ENCODE results near the gene LHX3. TPM values are rescaled to one million over a fixed set of nuclear protein-coding genes. Genes with fewer than 3 reads are reported as not detected.

Gene LHX3
- total RNA-seq, 2 experiments from 2014 or later: 0.08 TPM; not detected in 1

DNA sequence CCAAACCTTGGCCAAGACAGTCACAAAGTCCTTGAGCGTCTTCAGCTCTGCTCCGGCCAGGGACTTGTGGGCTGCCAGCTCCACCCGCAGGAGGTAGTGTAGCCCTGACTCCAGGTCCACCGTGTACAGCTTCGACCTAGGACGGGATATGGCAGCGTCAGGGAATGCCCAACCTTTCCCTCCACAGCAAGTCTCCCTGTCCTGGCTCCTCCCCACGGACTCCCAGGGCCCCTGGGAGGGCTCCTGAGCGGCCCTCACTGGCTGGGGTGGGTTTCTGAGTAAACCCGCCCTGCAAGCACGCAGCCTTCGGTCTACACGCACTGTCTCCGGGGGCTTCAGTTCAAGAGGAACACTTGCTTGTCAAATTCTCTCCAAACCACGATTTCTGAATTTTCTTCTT lies 13.7 kb upstream of the LHX3 start:
- no peaks in the 10 kb centered on the region for H3K27me3 Mint-ChIP-seq
- CTCF ChIA-PET: no interaction called here

GRCh38 chr9:136218271-136218670 lies 13.3 kb upstream of the LHX3 start:
- Mint-ChIP-seq H3K4me3 (no peak overlapping the region), H3K27me3 (no peaks in the 10 kb centered on the region), H3K4me1 (peaks cover 21% of the 10 kb centered on the region), H3K9me3 (no peaks in the 10 kb centered on the region), H3K27ac (no peak overlapping the region), H3K36me3 (ENCODE audit: low read depth) (peaks cover 45% of the 10 kb centered on the region)
- ChIA-PET POLR2A (no interaction called here), CTCF (no interaction called here)
- no peak for DNase-seq

More for the DNA sequence above, 13.7 kb upstream of the LHX3 start:
- Mint-ChIP-seq H3K4me3 (no peak overlapping the region), H3K36me3 (ENCODE audit: low read depth) (peaks cover 47% of the 10 kb centered on the region), H3K9me3 (no peaks in the 10 kb centered on the region), H3K4me1 (peaks cover 23% of the 10 kb centered on the region), H3K27ac (no peak overlapping the region)
- POLR2A ChIA-PET: no interaction called here
- DNase-seq: no peak

DNA sequence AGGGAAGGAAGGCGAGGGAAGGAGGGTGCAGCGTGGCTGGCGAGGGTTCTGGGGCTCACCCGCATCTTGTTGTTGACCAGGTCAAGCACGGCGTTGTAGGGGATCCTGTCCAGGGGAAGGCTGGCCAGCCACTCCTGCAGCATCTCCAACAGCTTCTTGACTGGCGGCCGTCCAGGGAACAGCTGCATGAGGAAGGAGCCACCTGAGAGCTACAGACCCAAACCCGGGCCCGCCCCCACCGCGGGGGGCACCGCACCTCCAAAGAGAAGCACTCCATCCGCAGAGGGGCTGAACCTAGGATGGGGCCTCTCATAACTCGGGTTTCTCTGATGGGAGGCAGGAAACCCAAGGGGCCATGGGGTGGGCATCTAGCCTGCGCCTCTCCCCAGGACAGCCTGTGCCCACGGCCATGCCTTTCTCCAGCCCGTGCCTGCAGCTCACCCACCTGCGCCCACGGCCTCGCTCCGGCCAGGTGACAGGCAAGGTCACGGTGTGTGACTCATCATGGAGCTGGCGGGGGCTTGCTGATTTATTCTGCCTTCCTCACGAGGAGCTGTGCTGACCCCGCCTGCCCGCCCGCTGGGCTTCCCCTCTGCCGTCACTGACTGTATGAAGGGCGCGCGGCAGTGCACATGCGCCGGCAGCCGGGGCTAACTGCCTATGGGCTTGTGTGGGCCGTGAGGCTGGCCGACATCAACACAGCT lies 11.8 kb upstream of the LHX3 start:
- Mint-ChIP-seq H3K27ac (no peak overlapping the region), H3K27me3 (no peaks in the 10 kb centered on the region), H3K36me3 (ENCODE audit: low read depth) (peaks cover 48% of the 10 kb centered on the region), H3K4me1 (peaks cover 17% of the 10 kb centered on the region), H3K4me3 (no peak overlapping the region), H3K9me3 (no peaks in the 10 kb centered on the region)
- DNase-seq: no peak
- POLR2A ChIA-PET: no interaction called here
- CTCF ChIA-PET: interaction anchor here (1.4 kb wide), 1 partner anchor 8 kb away, joined by 4 read pairs; no protein-coding TSS in a partner anchor

- ChIA-PET CTCF (no interaction called here), POLR2A (no interaction called here)
- no peak overlapping the region for H3K4me3 Mint-ChIP-seq
- H3K9me3 Mint-ChIP-seq: no peaks in the 10 kb centered on the region
- H3K27ac Mint-ChIP-seq: no peak overlapping the region
- no peaks in the 10 kb centered on the region for H3K27me3 Mint-ChIP-seq
- no peak for DNase-seq
- H3K4me1 Mint-ChIP-seq: no peaks in the 10 kb centered on the region
- peaks cover 35% of the 10 kb centered on the region for H3K36me3 Mint-ChIP-seq (ENCODE audit: low read depth)
Observed at GRCh38 chr9:136213733-136214132, 8.8 kb upstream of the LHX3 start.

DNA sequence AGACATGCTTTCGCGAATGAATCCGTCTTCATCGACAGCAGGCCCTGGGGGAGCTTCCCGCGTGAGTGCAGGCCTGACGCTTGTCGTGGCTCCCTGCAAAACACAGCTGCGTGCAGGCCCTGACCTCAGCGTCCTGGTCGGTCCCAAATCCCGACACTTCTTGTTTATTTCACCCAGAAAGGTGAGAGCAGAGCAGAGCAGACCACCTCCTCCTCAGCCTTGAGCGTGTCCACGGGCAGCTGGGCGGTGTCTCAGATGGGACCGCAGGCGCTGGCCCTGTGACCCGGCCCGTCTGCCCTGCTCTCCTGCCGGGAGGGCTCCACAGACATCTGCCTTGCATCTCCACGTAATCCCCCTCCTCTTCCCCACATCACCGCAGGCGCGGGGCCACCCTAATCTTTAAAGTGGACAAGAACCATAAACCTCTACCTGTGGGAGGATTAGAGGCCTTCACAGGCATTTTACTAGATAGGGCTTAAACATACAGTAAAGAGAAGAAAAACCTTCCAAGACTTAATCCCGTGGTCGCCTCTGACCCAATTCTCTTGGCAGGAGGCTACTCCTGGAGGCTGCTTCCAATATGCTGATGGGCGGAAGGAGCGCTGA lies 7.5 kb upstream of the LHX3 start:
- ChIA-PET CTCF (no interaction called here), POLR2A (no interaction called here)
- Mint-ChIP-seq H3K4me3 (no peak overlapping the region), H3K9me3 (no peaks in the 10 kb centered on the region), H3K4me1 (no peaks in the 10 kb centered on the region), H3K36me3 (ENCODE audit: low read depth) (peaks cover 35% of the 10 kb centered on the region), H3K27me3 (no peaks in the 10 kb centered on the region), H3K27ac (no peak overlapping the region)
- no peak for DNase-seq

- Mint-ChIP-seq H3K9me3 (no peaks in the 10 kb centered on the region), H3K4me3 (no peak overlapping the region), H3K36me3 (ENCODE audit: low read depth) (peaks cover 37% of the 10 kb centered on the region), H3K27me3 (no peaks in the 10 kb centered on the region), H3K27ac (no peak overlapping the region), H3K4me1 (no peaks in the 10 kb centered on the region)
- POLR2A ChIA-PET: no interaction called here
- CTCF ChIA-PET: no interaction called here
- no peak for DNase-seq
Observed at GRCh38 chr9:136211441-136212344, 6.8 kb upstream of the LHX3 start.

GRCh38 chr9:136211006-136211405 lies 6.1 kb upstream of the LHX3 start:
- Mint-ChIP-seq H3K4me3 (no peak overlapping the region), H3K27me3 (peaks cover 1% of the 10 kb centered on the region), H3K9me3 (no peaks in the 10 kb centered on the region), H3K4me1 (no peaks in the 10 kb centered on the region), H3K36me3 (ENCODE audit: low read depth) (peaks cover 36% of the 10 kb centered on the region), H3K27ac (no peak overlapping the region)
- DNase-seq: no peak
- CTCF ChIA-PET: no interaction called here
- POLR2A ChIA-PET: no interaction called here

- no peaks in the 10 kb centered on the region for H3K9me3 Mint-ChIP-seq
- H3K4me1 Mint-ChIP-seq: no peaks in the 10 kb centered on the region
- CTCF ChIA-PET: no interaction called here
- POLR2A ChIA-PET: no interaction called here
- no peak overlapping the region for H3K27ac Mint-ChIP-seq
- H3K4me3 Mint-ChIP-seq: no peak overlapping the region
- peaks cover 2% of the 10 kb centered on the region for H3K27me3 Mint-ChIP-seq
- no peak for DNase-seq
- H3K36me3 Mint-ChIP-seq (ENCODE audit: low read depth): peaks cover 29% of the 10 kb centered on the region
Observed at GRCh38 chr9:136210276-136210675, 5.3 kb upstream of the LHX3 start.

DNA sequence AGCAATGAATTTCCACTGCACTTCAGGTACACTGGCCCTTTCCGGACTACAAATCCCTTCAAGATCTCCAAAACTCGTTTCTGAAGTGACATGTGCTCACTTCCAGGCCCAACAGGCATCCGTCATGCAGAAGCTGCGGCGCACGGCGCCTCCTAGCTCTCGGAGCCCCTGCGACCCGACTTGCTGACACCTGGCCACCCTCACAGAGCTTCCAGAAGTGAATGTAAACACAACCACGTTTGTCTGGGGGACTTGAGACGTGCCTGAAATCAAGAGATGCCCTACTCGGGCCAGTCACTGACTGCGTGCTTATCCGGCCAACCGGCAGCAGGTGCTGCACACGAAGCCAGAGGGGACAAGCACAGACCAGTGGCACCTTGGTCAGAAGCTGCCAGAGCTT lies 4.9 kb upstream of the LHX3 start:
- POLR2A ChIA-PET: no interaction called here
- H3K36me3 Mint-ChIP-seq (ENCODE audit: low read depth): peaks cover 24% of the 10 kb centered on the region

GRCh38 chr9:136209232-136209631 lies 4.3 kb upstream of the LHX3 start:
- CTCF ChIA-PET: no interaction called here
- peaks cover 18% of the 10 kb centered on the region for H3K36me3 Mint-ChIP-seq (ENCODE audit: low read depth)

More for the DNA sequence above, 4.9 kb upstream of the LHX3 start:
- CTCF ChIA-PET: no interaction called here
- H3K27me3 Mint-ChIP-seq: peaks cover 2% of the 10 kb centered on the region
- DNase-seq: no peak
- no peak overlapping the region for H3K4me3 Mint-ChIP-seq
- H3K27ac Mint-ChIP-seq: no peak overlapping the region
- no peaks in the 10 kb centered on the region for H3K4me1 Mint-ChIP-seq
- H3K9me3 Mint-ChIP-seq: no peaks in the 10 kb centered on the region

DNA sequence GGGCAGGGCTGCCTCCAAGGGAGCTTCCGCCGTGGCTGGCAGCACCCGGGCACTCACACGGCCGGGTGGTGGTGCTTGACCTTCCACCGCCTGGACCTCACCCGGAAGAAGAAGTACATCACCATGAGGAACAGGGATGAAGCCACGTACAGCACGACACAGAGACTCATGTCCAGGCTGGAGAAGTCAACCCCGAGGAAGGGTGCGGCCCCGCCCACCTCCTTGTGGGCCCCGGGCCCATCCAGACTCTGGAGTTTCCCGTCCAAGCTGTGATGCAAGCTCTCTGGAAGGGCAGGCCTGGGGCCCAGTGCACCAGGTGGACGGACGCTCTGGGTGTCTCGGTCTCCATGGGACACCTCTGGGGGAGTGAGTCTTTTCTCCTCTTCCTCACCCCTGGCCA lies 3.7 kb upstream of the LHX3 start:
- no peaks in the 10 kb centered on the region for H3K4me1 Mint-ChIP-seq
- no peak overlapping the region for H3K27ac Mint-ChIP-seq
- peaks cover 13% of the 10 kb centered on the region for H3K36me3 Mint-ChIP-seq (ENCODE audit: low read depth)
- no peak overlapping the region for H3K4me3 Mint-ChIP-seq
- peaks cover 9% of the 10 kb centered on the region for H3K27me3 Mint-ChIP-seq
- ChIA-PET CTCF (no interaction called here), POLR2A (no interaction called here)
- DNase-seq: no peak
- no peaks in the 10 kb centered on the region for H3K9me3 Mint-ChIP-seq

More at GRCh38 chr9:136209232-136209631, 4.3 kb upstream of the LHX3 start:
- Mint-ChIP-seq H3K27ac (no peak overlapping the region), H3K4me1 (no peaks in the 10 kb centered on the region), H3K9me3 (no peaks in the 10 kb centered on the region), H3K27me3 (peaks cover 4% of the 10 kb centered on the region), H3K4me3 (no peak overlapping the region)
- POLR2A ChIA-PET: no interaction called here
- DNase-seq: no peak

DNA sequence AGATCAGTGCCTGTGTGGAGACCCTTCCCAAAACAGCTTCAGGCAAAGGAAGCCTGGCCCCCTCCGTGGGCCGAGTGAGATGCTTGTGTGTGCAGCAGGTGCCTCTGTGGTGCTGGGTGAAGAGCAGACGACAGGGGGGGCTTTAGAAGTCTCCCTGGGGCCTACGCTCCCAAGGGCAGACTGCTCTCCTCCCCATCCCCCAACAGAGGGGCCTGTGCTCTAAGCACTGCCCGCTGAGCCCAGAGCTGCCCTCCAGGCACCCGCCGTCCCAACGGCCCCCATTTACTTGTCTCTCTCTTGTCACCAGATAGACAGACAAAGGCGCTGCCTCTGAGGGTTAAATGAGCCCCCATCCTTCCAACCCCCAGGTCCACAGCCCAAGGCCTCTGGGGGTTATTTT lies 2.7 kb upstream of the LHX3 start:
- Mint-ChIP-seq H3K27ac (no peak overlapping the region), H3K27me3 (peaks cover 14% of the 10 kb centered on the region)
- POLR2A ChIA-PET: no interaction called here

GRCh38 chr9:136206602-136207275 lies 1.8 kb upstream of the LHX3 start:
- H3K4me1 Mint-ChIP-seq: no peaks in the 10 kb centered on the region
- DNase-seq: no peak
- peaks cover 16% of the 10 kb centered on the region for H3K27me3 Mint-ChIP-seq
- no peak overlapping the region for H3K4me3 Mint-ChIP-seq
- CTCF ChIA-PET: no interaction called here
- H3K27ac Mint-ChIP-seq: no peak overlapping the region
- POLR2A ChIA-PET: no interaction called here
- peaks cover 2% of the 10 kb centered on the region for H3K36me3 Mint-ChIP-seq (ENCODE audit: low read depth)
- H3K9me3 Mint-ChIP-seq: no peaks in the 10 kb centered on the region

More for the DNA sequence above, 2.7 kb upstream of the LHX3 start:
- Mint-ChIP-seq H3K36me3 (ENCODE audit: low read depth) (peaks cover 11% of the 10 kb centered on the region), H3K4me1 (no peaks in the 10 kb centered on the region), H3K9me3 (no peaks in the 10 kb centered on the region), H3K4me3 (no peak overlapping the region)
- no peak for DNase-seq
- CTCF ChIA-PET: no interaction called here
